Activated CD4-positive, CD25-positive, alpha-beta regulatory T cell treated with anti-CD3 and anti-CD28 coated beads, Interleukin-2, amount 50 U/mL, for 24 hours (primary cell): Measurements from ENCODE around the gene PDZRN3.

Experiments used
- ATAC-seq, 2 donors: fragments of 150-1000 bp; cut with Tn5 transposase; one replicate each; pipeline ENCODE4 v1.10.0; 2021; ENCODE audit warnings: mild to moderate bottlenecking in 1 of 2, moderate library complexity in 1 of 2

PDZRN3 gene

GRCh38 chr3:73448761-73449301 lies 175.9 kb downstream of the PDZRN3 start:
- ATAC-seq: peak in 1 of 2 donors; percentile 19

GRCh38 chr3:73448041-73448440 lies 176.7 kb downstream of the PDZRN3 start:
- no peak for ATAC-seq

GRCh38 chr3:73447111-73447510 lies 177.6 kb downstream of the PDZRN3 start:
- no peak for ATAC-seq

GRCh38 chr3:73446467-73447110 lies 178.2 kb downstream of the PDZRN3 start:
- no peak for ATAC-seq

GRCh38 chr3:73442886-73443285 lies 181.9 kb downstream of the PDZRN3 start:
- ATAC-seq: no peak

- ATAC-seq: no peak
Observed at GRCh38 chr3:73442152-73442551, 182.6 kb downstream of the PDZRN3 start.

- ATAC-seq: no peak
Observed at GRCh38 chr3:73437828-73438227, 186.9 kb downstream of the PDZRN3 start.

GRCh38 chr3:73435055-73435454 lies 189.7 kb downstream of the PDZRN3 start:
- no peak for ATAC-seq

- no peak for ATAC-seq
Observed at GRCh38 chr3:73433687-73434086, 191.1 kb downstream of the PDZRN3 start.

GRCh38 chr3:73433079-73433478 lies 191.7 kb downstream of the PDZRN3 start:
- no peak for ATAC-seq

- no peak for ATAC-seq
Observed at GRCh38 chr3:73432706-73433032, 192.1 kb downstream of the PDZRN3 start.

- ATAC-seq: no peak
Observed at GRCh38 chr3:73432023-73432705, 192.6 kb downstream of the PDZRN3 start.

GRCh38 chr3:73431183-73431900 lies 193.4 kb downstream of the PDZRN3 start:
- no peak for ATAC-seq

- ATAC-seq: no peak
Observed at GRCh38 chr3:73427048-73427706, 197.6 kb downstream of the PDZRN3 start.

- ATAC-seq: no peak
Observed at GRCh38 chr3:73426606-73427005, 198.1 kb downstream of the PDZRN3 start.

GRCh38 chr3:73423116-73423515 lies 201.6 kb downstream of the PDZRN3 start:
- no peak for ATAC-seq

GRCh38 chr3:73422571-73422970 lies 202.2 kb downstream of the PDZRN3 start:
- no peak for ATAC-seq

GRCh38 chr3:73419942-73420341 lies 204.8 kb downstream of the PDZRN3 start:
- ATAC-seq: no peak

GRCh38 chr3:73419179-73419803 lies 205.4 kb downstream of the PDZRN3 start:
- ATAC-seq: no peak

- ATAC-seq: no peak
Observed at GRCh38 chr3:73418681-73419080, 206.1 kb downstream of the PDZRN3 start.

GRCh38 chr3:73415118-73415517 lies 209.6 kb downstream of the PDZRN3 start:
- ATAC-seq: no peak

- ATAC-seq: no peak
Observed at GRCh38 chr3:73413619-73414018, 211.1 kb downstream of the PDZRN3 start.

GRCh38 chr3:73411993-73412392 lies 212.7 kb downstream of the PDZRN3 start:
- no peak for ATAC-seq
